BE2C (cell line): ENCODE results near the gene WNT8A.
"Not testable (repeated sequence)": the region's sequence is repeated elsewhere in the genome, so short reads cannot be mapped to it uniquely, and the experiment has no call there.

Source experiments
- DNase-seq: peaks from one replicate; pipeline ENCODE4 v3.0.0-alpha.2; 2020
- H3K27me3 ChIP-seq: fragments of 250-450 bp; sonication (Bioruptor Pico); 2 replicates; pipeline ENCODE4 v1.5.1; 2020; ENCODE audit warnings: mild to moderate bottlenecking
- H3K36me3 ChIP-seq: fragments of 250-450 bp; sonication (Bioruptor Pico); 2 replicates; pipeline ENCODE4 v1.5.1; 2020; ENCODE audit warnings: mild to moderate bottlenecking
- H3K4me1 ChIP-seq: fragments of 250-450 bp; sonication (Bioruptor Pico); 2 replicates; pipeline ENCODE4 v1.5.1; 2020
- H3K4me3 ChIP-seq: 2 replicates; pipeline ENCODE4 v1.5.1; 2011; ENCODE audit warnings: low read depth, low read length
- H3K9me3 ChIP-seq: fragments of 250-450 bp; sonication (Bioruptor Pico); 2 replicates; pipeline ENCODE4 v1.5.1; 2020
- TF ChIP-seq, protein P1 (sequence below): IDR thresholded peaks from 2 replicates; pipeline ENCODE4 v1.5.1; 2012; ENCODE audit warnings: mild to moderate bottlenecking, low read depth, low read length

WNT8A gene

DNA sequence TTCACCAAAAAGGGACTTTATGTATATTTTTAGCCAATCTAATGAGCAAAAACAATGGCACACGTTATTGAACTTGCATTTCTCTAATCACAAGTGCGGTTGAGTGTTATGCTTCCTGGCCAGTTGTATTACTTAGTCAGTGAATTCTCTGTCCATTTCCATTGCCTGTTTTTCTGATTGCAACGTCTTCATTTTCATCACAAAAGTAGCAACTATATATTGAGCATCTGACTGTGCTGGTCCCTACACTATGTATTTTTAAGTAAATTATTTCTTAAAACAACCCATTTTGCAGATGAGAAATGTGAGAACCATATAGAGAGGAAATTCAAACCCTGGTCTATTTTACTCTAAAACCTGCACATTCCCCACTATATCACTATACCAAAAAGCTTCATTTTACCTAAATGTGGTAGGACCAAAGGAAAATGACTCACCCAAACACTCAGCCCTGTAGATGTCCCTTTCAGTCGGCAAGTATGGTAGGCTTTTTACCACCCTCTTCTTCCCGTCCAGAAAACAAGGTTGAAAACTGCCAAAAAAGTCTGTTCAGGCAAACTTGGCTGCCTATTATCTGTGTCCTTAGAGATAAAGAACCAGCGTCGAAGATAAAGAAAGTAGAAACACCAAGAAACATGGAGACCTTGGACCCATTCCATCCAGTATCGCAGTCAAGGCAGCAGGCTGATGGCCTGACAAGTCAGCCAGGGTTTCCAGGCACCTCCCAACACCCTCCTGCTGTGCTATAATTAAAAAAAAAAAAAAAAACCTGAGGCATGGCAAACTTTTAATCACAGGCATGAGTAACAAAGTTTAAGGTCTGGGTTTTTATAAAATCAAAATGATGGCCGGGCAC is 32.2 kb upstream of the WNT8A start:
- TF ChIP-seq, protein P1, sequence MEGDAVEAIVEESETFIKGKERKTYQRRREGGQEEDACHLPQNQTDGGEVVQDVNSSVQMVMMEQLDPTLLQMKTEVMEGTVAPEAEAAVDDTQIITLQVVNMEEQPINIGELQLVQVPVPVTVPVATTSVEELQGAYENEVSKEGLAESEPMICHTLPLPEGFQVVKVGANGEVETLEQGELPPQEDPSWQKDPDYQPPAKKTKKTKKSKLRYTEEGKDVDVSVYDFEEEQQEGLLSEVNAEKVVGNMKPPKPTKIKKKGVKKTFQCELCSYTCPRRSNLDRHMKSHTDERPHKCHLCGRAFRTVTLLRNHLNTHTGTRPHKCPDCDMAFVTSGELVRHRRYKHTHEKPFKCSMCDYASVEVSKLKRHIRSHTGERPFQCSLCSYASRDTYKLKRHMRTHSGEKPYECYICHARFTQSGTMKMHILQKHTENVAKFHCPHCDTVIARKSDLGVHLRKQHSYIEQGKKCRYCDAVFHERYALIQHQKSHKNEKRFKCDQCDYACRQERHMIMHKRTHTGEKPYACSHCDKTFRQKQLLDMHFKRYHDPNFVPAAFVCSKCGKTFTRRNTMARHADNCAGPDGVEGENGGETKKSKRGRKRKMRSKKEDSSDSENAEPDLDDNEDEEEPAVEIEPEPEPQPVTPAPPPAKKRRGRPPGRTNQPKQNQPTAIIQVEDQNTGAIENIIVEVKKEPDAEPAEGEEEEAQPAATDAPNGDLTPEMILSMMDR, result no peak
- H3K4me1 ChIP-seq, result no peaks in the 10 kb centered on the region
- H3K4me3 ChIP-seq, result no peak overlapping the region
- DNase-seq, result no peak
- no peaks in the 10 kb centered on the region for H3K36me3 ChIP-seq
- no peaks in the 10 kb centered on the region for H3K27me3 ChIP-seq
- H3K9me3 ChIP-seq, result no peaks in the 10 kb centered on the region

DNA sequence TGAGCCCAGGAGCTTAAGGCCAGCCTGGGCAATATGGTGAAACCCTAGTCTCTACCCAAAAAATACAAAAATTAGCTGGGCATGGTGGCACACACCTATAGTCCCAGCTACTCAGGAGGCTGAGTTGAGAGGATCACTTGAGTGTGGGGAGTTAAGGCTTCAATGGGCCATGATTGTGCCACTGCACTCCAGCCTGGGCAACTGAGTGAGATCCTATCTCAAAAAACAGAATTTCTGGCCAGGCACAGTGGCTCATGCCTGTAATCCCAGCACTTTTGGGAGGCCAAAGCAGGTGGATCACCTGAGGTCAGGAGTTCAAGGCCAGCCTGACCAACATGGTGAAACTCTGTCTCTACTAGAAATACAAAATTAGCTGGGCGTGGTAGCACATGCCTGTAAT is 31.1 kb upstream of the WNT8A start:
- not testable (repeated sequence) for H3K36me3 ChIP-seq, H3K9me3 ChIP-seq, H3K27me3 ChIP-seq, H3K4me3 ChIP-seq, DNase-seq, H3K4me1 ChIP-seq

DNA sequence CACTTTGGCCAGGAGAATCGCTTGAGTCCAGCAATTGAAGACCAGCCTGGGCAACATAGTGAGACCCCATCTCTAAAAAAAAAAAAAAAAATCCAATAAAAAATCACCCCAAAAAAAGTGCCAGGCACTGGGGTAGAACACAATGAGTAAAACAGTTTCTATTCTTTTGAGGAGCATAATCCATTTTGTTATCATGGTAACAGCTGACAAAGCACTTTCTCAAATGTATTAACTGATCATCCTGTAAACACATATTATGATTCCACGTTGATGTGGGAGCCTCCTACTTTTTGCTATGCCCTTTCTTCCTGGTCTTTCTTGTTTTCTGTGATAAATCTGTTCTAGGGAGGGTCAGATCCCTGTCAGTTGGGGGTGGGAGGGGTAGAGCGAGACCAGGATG is 30.3 kb upstream of the WNT8A start:
- TF ChIP-seq, protein P1, result no peak
- no peaks in the 10 kb centered on the region for H3K4me1 ChIP-seq
- H3K27me3 ChIP-seq, result no peaks in the 10 kb centered on the region
- DNase-seq, result no peak
- H3K4me3 ChIP-seq, result no peak overlapping the region
- no peaks in the 10 kb centered on the region for H3K9me3 ChIP-seq
- no peaks in the 10 kb centered on the region for H3K36me3 ChIP-seq

DNA sequence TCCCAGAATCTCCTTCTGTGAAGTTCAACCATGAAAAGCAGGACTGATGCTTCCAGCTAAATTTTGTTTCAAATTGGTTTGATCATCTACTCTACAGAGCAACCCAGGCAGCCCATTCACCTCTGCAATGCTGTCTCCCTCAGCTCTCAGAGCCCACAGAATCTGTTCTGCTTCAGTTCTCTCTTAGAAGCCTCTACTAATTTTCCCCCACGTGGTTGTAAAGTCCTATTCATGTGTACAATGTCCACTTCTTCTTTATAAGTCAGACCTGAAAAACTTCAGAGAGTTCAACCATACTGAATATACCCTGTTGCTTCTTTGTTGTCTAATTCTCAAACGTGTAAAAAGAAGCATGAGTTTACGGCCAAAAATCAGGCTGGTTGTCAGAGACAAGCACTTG is 29.6 kb upstream of the WNT8A start:
- TF ChIP-seq, protein P1, result no peak
- no peaks in the 10 kb centered on the region for H3K9me3 ChIP-seq
- DNase-seq, result no peak
- H3K36me3 ChIP-seq, result no peaks in the 10 kb centered on the region
- H3K4me3 ChIP-seq, result no peak overlapping the region
- no peaks in the 10 kb centered on the region for H3K27me3 ChIP-seq
- no peaks in the 10 kb centered on the region for H3K4me1 ChIP-seq

DNA sequence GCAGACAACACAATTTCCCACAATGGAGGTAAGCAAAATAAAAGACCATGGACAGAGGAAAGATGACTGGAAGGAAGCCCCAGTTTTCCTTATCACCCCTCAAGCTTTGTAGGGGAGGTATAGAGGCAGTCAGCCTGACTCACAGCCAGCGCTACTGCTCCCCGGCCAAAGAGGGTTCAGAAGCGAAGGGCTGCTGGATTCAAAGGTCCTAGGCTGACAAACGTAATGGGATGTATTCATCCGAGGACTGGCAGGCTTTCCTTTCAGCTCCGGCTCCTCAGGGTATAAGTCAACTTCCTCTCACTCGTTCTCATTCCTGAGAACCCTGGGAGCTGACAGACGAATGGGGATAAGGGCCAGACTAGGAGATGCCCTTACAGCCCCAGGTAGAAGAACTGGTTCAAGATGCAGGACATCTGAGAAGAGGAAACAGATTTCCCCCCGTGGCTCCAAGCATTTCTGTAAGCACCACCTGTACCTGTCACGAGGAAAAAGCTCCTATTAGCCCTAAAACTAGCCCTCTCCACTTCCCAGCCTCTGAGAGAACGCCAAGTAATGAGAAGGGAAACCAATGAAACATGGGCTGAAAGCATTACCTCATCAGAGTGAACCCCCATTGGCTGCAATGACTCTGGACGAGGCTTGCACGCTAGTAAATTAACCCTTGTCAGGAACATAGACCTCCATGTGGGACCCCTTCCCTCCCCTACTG is 28.8 kb upstream of the WNT8A start:
- H3K27me3 ChIP-seq, result no peaks in the 10 kb centered on the region
- TF ChIP-seq, protein P1, result no peak
- H3K9me3 ChIP-seq, result no peaks in the 10 kb centered on the region
- no peaks in the 10 kb centered on the region for H3K36me3 ChIP-seq
- DNase-seq, result no peak
- no peaks in the 10 kb centered on the region for H3K4me1 ChIP-seq
- no peak overlapping the region for H3K4me3 ChIP-seq

DNA sequence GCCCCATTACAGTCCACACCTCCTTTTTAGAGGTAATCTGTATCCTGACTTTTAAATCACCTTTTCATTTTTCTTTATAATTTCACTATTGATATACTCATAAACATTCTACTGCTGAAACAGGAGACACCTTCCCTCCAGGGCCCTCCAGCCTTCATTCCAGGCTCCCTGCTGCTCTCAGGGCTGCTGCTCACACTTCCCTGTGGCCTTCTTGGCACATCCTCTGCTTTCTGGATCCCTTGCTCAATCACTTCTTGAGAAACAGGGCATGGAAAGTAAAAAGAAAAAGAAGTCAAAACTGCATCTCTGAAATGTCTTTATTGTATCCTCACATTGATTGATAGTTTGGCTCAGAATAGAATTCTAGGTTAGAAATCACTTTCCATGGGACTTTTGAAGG is 19.3 kb upstream of the WNT8A start:
- Histone ChIP-seq H3K36me3 (no peaks in the 10 kb centered on the region), H3K4me1 (no peaks in the 10 kb centered on the region), H3K27me3 (no peaks in the 10 kb centered on the region), H3K9me3 (no peaks in the 10 kb centered on the region), H3K4me3 (no peak overlapping the region)
- TF ChIP-seq, protein P1, result no peak
- DNase-seq, result no peak
